SKM-1 (cell line): Measurements from ENCODE around the gene SKAP2.

Source experiments
- DNase-seq: peaks from one replicate; lab custom pipeline; 2025; ENCODE audit not compliant: unreplicated experiment; lab: John Stamatoyannopoulos, UW

SKAP2 gene

GRCh38 chr7:26642416-26642815, 222.0 kb downstream of the SKAP2 start:
- DNase-seq = no peak

- no peak for DNase-seq
These were observed 224.7 kb downstream of the SKAP2 start for GRCh38 chr7:26639695-26640094.

GRCh38 chr7:26639111-26639510, 225.3 kb downstream of the SKAP2 start:
- no peak for DNase-seq

- no peak for DNase-seq
These were observed 226.2 kb downstream of the SKAP2 start for GRCh38 chr7:26638140-26638539.

GRCh38 chr7:26637610-26638009, 226.8 kb downstream of the SKAP2 start:
- no peak for DNase-seq

- no peak for DNase-seq
These were observed 227.6 kb downstream of the SKAP2 start for GRCh38 chr7:26636808-26637207.

- DNase-seq = no peak
These were observed 230.8 kb downstream of the SKAP2 start for GRCh38 chr7:26633557-26633956.

GRCh38 chr7:26631601-26632000, 232.8 kb downstream of the SKAP2 start:
- no peak for DNase-seq

- no peak for DNase-seq
These were observed 233.3 kb downstream of the SKAP2 start for GRCh38 chr7:26630941-26631580.

- no peak for DNase-seq
These were observed 234.0 kb downstream of the SKAP2 start for GRCh38 chr7:26630361-26630760.

GRCh38 chr7:26629696-26630095, 234.7 kb downstream of the SKAP2 start:
- DNase-seq = no peak

- DNase-seq = no peak
These were observed 236.5 kb downstream of the SKAP2 start for GRCh38 chr7:26627891-26628341.

GRCh38 chr7:26627221-26627620, 237.2 kb downstream of the SKAP2 start:
- DNase-seq = no peak

GRCh38 chr7:26626687-26627086, 237.7 kb downstream of the SKAP2 start:
- no peak for DNase-seq

GRCh38 chr7:26626156-26626555, 238.2 kb downstream of the SKAP2 start:
- no peak for DNase-seq

GRCh38 chr7:26625286-26625685, 239.1 kb downstream of the SKAP2 start:
- no peak for DNase-seq

- no peak for DNase-seq
These were observed 239.6 kb downstream of the SKAP2 start for GRCh38 chr7:26624839-26625238.

- DNase-seq = no peak
These were observed 240.0 kb downstream of the SKAP2 start for GRCh38 chr7:26624431-26624830.

GRCh38 chr7:26620352-26620751, 244.0 kb downstream of the SKAP2 start:
- no peak for DNase-seq

- no peak for DNase-seq
These were observed 244.9 kb downstream of the SKAP2 start for GRCh38 chr7:26619348-26619984.

GRCh38 chr7:26618898-26619297, 245.5 kb downstream of the SKAP2 start:
- DNase-seq = no peak

- no peak for DNase-seq
These were observed 245.9 kb downstream of the SKAP2 start for GRCh38 chr7:26618449-26618848.
